Panc1 (cell line): ENCODE results near the gene AKAP13. TPM values are rescaled to one million over a fixed set of nuclear protein-coding genes. Genes with fewer than 3 reads are reported as not detected.

Experiments used
- ATAC-seq: fragments of 200-7000 bp; cut with Tn5 transposase; 2 replicates; pipeline ENCODE4 v1.9.1; 2020; ENCODE audit warnings: mild to moderate bottlenecking, moderate library complexity
- BruUV-seq: library from RNA; stranded (reverse); fragments of 400-500 nt; replicated peaks from 2 replicates; lab custom pipeline; 2021; lab: Mats Ljungman, UMichigan
- CTCF ChIA-PET: fragments of 300-600 bp; sonication (Branson Sonifier 250); formaldehyde crosslinking; loops from one replicate; lab custom pipeline; 2022; ENCODE audit warnings: antibody characterized with exemption; lab: Charles Lee
- POLR2A ChIA-PET: fragments of 300-600 bp; sonication (Branson Sonifier 250); formaldehyde crosslinking; loops from one replicate; lab custom pipeline; 2022; ENCODE audit warnings: antibody characterized with exemption; lab: Charles Lee
- DNase-seq: peaks from one replicate; pipeline ENCODE4 v3.0.0-alpha.2; 2010; ENCODE audit warnings: low read depth, low spot score
- H3K27ac ChIP-seq: 2 replicates; pipeline ENCODE4 v1.5.1; 2011; ENCODE audit warnings: mild to moderate bottlenecking, low read length, inconsistent platforms
- H3K27me3 ChIP-seq: fragments of 200-500 bp; sonication (Bioruptor generic); 2 replicates; pipeline ENCODE4 v1.6.0; 2014; ENCODE audit warnings: low read length, inconsistent platforms; ENCODE audit not compliant: control insufficient read depth, insufficient read depth
- H3K36me3 ChIP-seq: fragments of 200-500 bp; sonication (Bioruptor generic); 2 replicates; pipeline ENCODE4 v1.5.1; 2014; ENCODE audit warnings: inconsistent platforms, mild to moderate bottlenecking, low read length, moderate library complexity; ENCODE audit not compliant: control insufficient read depth, insufficient read depth
- H3K4me1 ChIP-seq: 2 replicates; pipeline ENCODE4 v1.5.1; 2011; ENCODE audit warnings: inconsistent platforms, mild to moderate bottlenecking, low read length, moderate library complexity; ENCODE audit not compliant: control insufficient read depth, insufficient read depth
- H3K4me3 ChIP-seq, 2 experiments: 2 replicates each; pipeline ENCODE4 v1.5.1; 2011 to 2012; ENCODE audit warnings: low read depth in 2 of 2, low read length in 2 of 2, mild to moderate bottlenecking in 2 of 2, inconsistent platforms in 1 of 2, moderate library complexity in 1 of 2
- H3K9me3 ChIP-seq: fragments of 200-500 bp; sonication (Bioruptor generic); 2 replicates; pipeline ENCODE4 v1.5.1; 2014; ENCODE audit warnings: low read depth, mild to moderate bottlenecking, inconsistent platforms, low read length, moderate library complexity; ENCODE audit not compliant: control insufficient read depth, insufficient read depth
- POLR2AphosphoS5 ChIP-seq: IDR thresholded peaks from 2 replicates; pipeline ENCODE4 v1.6.1; 2012; ENCODE audit warnings: mild to moderate bottlenecking, low read depth, low read length, moderate library complexity
- SIN3A ChIP-seq: IDR thresholded peaks from 2 replicates; pipeline ENCODE4 v1.6.1; 2012; ENCODE audit warnings: low read depth, mild to moderate bottlenecking, low read length, moderate library complexity, borderline replicate concordance; ENCODE audit not compliant: insufficient read depth
- TCF7L2 ChIP-seq: IDR thresholded peaks from 2 replicates; pipeline ENCODE4 v1.6.1; 2011; ENCODE audit warnings: mild to moderate bottlenecking, low read depth, low read length, inconsistent platforms
- in situ Hi-C: cut with HindIII; loops from 2 replicates; pipeline ENCODE4 v1.10.0; 2016; ENCODE audit warnings: low sequenced_read_pairs, low pct_unique_long_range_greater_than_20kb
- intact Hi-C: fragments of 100-400 bp; cut with micrococcal nuclease; formaldehyde crosslinking; loops from one replicate; pipeline ENCODE4 v1.10.0; 2022; ENCODE audit not compliant: unreplicated experiment
- total RNA-seq: library from RNA; stranded (reverse); gene quantifications from one replicate; pipeline ENCODE4 v1.2.1, GENCODE V29; 2021; ENCODE audit not compliant: unreplicated experiment
- TF ChIP-seq, protein P1 (sequence below): fragments of 450-650 bp; IDR thresholded peaks from 2 replicates; pipeline ENCODE4 v1.5.1; 2017; ENCODE audit warnings: mild to moderate bottlenecking
- TF ChIP-seq, protein P2 (sequence below), 2 experiments: IDR thresholded peaks; 2 replicates each; pipeline ENCODE4 v1.6.1; 2011 to 2012; ENCODE audit warnings: low read depth in 2 of 2, control low read depth in 1 of 2, low read length in 1 of 2, mild to moderate bottlenecking in 1 of 2, moderate library complexity in 1 of 2; ENCODE audit not compliant: insufficient read depth in 1 of 2

The AKAP13 gene
- total RNA-seq, 1 experiment from 2014 or later = 94.2 TPM

DNA sequence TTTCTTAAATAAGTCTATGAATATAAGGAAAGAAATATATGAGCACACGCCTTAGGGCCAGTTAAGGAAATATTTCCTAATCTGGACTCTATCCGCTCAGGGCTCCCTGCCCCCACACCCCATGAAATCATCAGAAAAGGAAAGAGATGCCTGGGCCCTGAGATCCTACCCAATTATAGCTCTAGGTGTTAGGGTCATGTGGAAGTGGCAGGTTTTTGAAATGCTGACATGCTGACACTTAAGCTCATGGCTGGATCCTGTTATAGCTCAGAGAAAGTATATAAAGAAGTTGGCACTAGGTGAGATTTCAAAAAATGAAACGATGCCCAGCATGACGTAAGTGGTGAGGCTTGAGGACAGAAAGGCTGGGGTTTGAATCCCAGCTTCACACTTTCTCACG is 43.5 kb upstream of the AKAP13 start:
- H3K4me3 ChIP-seq = no peak overlapping the region
- DNase-seq = no peak
- no peaks in the 10 kb centered on the region for H3K36me3 ChIP-seq
- no peaks in the 10 kb centered on the region for H3K9me3 ChIP-seq
- ChIA-PET CTCF (no interaction called here), POLR2A (no interaction called here)
- no peaks in the 10 kb centered on the region for H3K27me3 ChIP-seq
- in situ Hi-C loops (no loop called here), intact Hi-C loops (no loop called here)
- BruUV-seq = no TSS peak
- no peak for ATAC-seq
- peak overlapping the region; percentile 78 for H3K27ac ChIP-seq
- H3K4me1 ChIP-seq = peaks cover 37% of the 10 kb centered on the region
- TF ChIP-seq, protein P1, sequence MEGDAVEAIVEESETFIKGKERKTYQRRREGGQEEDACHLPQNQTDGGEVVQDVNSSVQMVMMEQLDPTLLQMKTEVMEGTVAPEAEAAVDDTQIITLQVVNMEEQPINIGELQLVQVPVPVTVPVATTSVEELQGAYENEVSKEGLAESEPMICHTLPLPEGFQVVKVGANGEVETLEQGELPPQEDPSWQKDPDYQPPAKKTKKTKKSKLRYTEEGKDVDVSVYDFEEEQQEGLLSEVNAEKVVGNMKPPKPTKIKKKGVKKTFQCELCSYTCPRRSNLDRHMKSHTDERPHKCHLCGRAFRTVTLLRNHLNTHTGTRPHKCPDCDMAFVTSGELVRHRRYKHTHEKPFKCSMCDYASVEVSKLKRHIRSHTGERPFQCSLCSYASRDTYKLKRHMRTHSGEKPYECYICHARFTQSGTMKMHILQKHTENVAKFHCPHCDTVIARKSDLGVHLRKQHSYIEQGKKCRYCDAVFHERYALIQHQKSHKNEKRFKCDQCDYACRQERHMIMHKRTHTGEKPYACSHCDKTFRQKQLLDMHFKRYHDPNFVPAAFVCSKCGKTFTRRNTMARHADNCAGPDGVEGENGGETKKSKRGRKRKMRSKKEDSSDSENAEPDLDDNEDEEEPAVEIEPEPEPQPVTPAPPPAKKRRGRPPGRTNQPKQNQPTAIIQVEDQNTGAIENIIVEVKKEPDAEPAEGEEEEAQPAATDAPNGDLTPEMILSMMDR = no peak
- TF ChIP-seq TCF7L2 = no peak
- no peak for TF ChIP-seq SIN3A
- TF ChIP-seq, protein P2, sequence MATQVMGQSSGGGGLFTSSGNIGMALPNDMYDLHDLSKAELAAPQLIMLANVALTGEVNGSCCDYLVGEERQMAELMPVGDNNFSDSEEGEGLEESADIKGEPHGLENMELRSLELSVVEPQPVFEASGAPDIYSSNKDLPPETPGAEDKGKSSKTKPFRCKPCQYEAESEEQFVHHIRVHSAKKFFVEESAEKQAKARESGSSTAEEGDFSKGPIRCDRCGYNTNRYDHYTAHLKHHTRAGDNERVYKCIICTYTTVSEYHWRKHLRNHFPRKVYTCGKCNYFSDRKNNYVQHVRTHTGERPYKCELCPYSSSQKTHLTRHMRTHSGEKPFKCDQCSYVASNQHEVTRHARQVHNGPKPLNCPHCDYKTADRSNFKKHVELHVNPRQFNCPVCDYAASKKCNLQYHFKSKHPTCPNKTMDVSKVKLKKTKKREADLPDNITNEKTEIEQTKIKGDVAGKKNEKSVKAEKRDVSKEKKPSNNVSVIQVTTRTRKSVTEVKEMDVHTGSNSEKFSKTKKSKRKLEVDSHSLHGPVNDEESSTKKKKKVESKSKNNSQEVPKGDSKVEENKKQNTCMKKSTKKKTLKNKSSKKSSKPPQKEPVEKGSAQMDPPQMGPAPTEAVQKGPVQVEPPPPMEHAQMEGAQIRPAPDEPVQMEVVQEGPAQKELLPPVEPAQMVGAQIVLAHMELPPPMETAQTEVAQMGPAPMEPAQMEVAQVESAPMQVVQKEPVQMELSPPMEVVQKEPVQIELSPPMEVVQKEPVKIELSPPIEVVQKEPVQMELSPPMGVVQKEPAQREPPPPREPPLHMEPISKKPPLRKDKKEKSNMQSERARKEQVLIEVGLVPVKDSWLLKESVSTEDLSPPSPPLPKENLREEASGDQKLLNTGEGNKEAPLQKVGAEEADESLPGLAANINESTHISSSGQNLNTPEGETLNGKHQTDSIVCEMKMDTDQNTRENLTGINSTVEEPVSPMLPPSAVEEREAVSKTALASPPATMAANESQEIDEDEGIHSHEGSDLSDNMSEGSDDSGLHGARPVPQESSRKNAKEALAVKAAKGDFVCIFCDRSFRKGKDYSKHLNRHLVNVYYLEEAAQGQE (IDR thresholded peaks at IDR 0.05; ENCODE audit: insufficient read depth in 1 of 2, low read depth in 2 of 2, low read length in 1 of 2) = no peak
- TF ChIP-seq POLR2AphosphoS5 = no peak

DNA sequence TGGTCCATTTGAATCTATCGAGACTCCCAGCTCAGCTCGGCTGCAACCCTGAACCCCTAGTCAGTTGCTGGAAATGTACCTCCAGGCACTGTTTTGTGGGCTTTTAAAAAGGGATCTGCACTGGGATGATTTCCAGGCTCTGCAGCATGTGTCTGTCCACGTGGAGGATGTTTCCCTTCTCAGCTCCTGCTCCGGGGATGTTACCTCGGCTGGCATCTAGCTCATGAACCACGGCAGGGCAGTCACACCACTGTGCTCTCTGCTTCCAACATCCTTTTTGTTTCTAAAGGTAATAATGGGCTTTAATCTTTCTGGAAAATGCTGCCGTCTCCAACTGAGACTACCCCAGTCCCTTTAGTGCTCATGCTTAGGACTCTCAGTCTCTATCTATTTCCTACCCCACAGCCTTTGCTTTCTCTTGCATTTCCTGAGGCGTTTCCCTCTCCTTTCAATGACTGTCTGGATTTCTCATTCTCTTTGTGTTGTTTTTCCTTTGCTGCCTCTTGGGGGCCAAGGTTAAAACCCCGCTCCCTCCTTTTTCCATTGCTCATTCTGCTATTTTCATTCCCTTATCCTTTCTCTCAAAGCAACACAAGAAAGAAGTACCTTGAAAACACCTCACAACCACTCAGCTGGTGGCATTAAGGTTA is 42.9 kb upstream of the AKAP13 start:
- Histone ChIP-seq H3K9me3 (no peaks in the 10 kb centered on the region), H3K27ac (peak overlapping the region; percentile 78), H3K27me3 (no peaks in the 10 kb centered on the region), H3K4me3 (peak overlapping the region in 1 of 2 experiments; percentile 34; a peak in 2 of 4 replicates), H3K4me1 (peaks cover 31% of the 10 kb centered on the region), H3K36me3 (no peaks in the 10 kb centered on the region)
- ATAC-seq = peak; percentile 49; the same call in 1 of the 2 replicates
- no TSS peak for BruUV-seq
- CTCF ChIA-PET = no interaction called here
- DNase-seq = no peak
- intact Hi-C loops = no loop called here
- in situ Hi-C loops = no loop called here
- POLR2A ChIA-PET = no interaction called here
- TF ChIP-seq TCF7L2 = no peak
- TF ChIP-seq, protein P1 = peak; percentile 14; the same call in 1 of the 2 replicates
